ENCODE measurements around the gene TADA2A. TPM values are rescaled to one million over a fixed set of nuclear protein-coding genes. Genes with fewer than 3 reads are reported as not detected.

TADA2A gene
- total and polyA plus RNA-seq, 2 of the 8 experiments (the other 6 are each of a cell fraction or from before 2014, with no cell fraction given) = 8.4 to 18.5 TPM

GRCh38 chr17:37490638-37491614 lies 84.2 kb downstream of the TADA2A start (continued):
- TF ChIP-seq ATF2 (IDR thresholded peaks at IDR 0.05; ENCODE audit: low read length) (no peak), E2F6 (IDR thresholded peaks at IDR 0.05) (peak; percentile 53; the same call in 1 of the 2 replicates), POU5F1 (IDR thresholded peaks at IDR 0.05; ENCODE audit: low read depth, low read length) (no peak), NANOG (IDR thresholded peaks at IDR 0.05; ENCODE audit: insufficient read depth, low read depth, low read length, poor library complexity, severe bottlenecking) (no peak), TBP (IDR thresholded peaks at IDR 0.05; ENCODE audit: low read depth, low read length) (no peak), KDM1A (IDR thresholded peaks at IDR 0.05; ENCODE audit: borderline replicate concordance, low read length) (no peak; the same call in 1 of the 2 replicates), MAFK (IDR thresholded peaks at IDR 0.05; ENCODE audit: low read depth, low read length) (no peak), JUND (IDR thresholded peaks at IDR 0.05; ENCODE audit: low read length) (no peak)
